ENCODE results near the gene STX18.

STX18 gene

GRCh38 chr4:4502694-4503311, 39.0 kb downstream of the STX18 start:
- TF ChIP-seq, protein P1, sequence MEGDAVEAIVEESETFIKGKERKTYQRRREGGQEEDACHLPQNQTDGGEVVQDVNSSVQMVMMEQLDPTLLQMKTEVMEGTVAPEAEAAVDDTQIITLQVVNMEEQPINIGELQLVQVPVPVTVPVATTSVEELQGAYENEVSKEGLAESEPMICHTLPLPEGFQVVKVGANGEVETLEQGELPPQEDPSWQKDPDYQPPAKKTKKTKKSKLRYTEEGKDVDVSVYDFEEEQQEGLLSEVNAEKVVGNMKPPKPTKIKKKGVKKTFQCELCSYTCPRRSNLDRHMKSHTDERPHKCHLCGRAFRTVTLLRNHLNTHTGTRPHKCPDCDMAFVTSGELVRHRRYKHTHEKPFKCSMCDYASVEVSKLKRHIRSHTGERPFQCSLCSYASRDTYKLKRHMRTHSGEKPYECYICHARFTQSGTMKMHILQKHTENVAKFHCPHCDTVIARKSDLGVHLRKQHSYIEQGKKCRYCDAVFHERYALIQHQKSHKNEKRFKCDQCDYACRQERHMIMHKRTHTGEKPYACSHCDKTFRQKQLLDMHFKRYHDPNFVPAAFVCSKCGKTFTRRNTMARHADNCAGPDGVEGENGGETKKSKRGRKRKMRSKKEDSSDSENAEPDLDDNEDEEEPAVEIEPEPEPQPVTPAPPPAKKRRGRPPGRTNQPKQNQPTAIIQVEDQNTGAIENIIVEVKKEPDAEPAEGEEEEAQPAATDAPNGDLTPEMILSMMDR (IDR thresholded peaks at IDR 0.05; ENCODE audit: low read depth, low read length, missing control alignments), result no peak
- peak overlapping the region; percentile 37; the same call in 1 of the 2 replicates for H3K4me3 ChIP-seq (ENCODE audit: low read depth, low read length)
- DNase-seq (ENCODE audit: low read depth), result no peak

DNA sequence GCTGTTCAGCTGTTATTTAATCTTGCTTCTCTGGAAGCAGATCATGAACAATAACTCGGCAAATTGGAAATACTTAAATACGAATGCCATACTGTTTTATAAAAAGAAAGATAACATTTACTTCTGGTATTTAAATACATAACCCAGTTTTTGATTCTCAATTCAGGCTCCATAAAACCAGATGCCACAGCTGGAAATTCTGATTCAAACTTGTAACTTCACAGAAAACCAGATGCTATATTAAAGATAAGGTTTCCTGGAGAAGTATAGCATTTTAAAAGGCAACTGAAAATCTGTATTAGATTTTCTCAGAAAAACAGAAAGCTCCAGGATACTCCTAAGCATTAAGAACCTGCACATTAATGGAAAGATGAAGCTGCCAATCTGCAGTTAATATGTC, 40.2 kb downstream of the STX18 start:
- TF ChIP-seq, protein P1 (IDR thresholded peaks at IDR 0.05; ENCODE audit: low read depth, low read length, missing control alignments), result no peak
- DNase-seq (ENCODE audit: low read depth), result no peak
- H3K4me3 ChIP-seq (ENCODE audit: low read depth, low read length), result no peak overlapping the region

- no peak for DNase-seq (ENCODE audit: low read depth)
- TF ChIP-seq, protein P1 (IDR thresholded peaks at IDR 0.05; ENCODE audit: low read depth, low read length, missing control alignments), result no peak
Observed at GRCh38 chr4:4499438-4500123, 42.3 kb downstream of the STX18 start.

DNA sequence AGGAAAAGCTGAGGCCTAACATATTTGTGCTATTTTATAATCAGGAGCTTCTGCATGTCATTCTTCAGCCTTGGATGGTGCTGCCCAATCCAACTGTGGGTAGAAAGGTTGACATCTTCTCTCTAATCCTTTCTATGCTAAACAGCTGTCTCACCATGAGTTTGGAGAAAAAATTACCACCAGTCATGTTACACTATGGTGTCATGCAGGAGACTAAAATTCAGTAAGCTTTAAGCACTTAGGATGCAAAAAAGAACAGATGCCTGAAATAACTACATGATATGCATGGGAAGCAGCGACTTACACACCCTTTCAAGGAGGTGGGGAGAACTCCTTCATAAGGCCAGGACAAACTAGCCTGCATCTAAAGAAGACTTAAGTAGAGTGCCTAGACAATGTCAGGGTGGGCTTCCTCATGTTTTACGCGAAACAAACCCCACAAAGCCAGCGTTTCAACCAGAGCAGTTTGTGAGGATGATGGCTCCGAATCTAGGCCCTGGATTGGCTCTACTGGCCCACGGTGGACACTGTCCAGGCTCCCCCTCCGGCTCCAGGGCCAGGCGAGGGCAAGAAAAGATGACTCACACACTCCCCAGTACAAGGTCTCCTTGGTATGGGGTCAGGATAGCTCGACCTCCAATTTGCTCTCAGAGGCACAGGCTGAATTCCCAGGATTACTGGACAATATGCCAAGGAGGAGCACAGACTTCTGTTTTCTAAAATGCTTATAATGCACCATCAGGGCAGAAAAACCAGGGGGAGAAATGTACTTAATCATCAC, 45.1 kb downstream of the STX18 start:
- DNase-seq (ENCODE audit: low read depth), result no peak
- TF ChIP-seq, protein P1 (IDR thresholded peaks at IDR 0.05; ENCODE audit: low read depth, low read length, missing control alignments), result no peak
- H3K4me3 ChIP-seq (ENCODE audit: low read depth, low read length), result no peak overlapping the region

More at GRCh38 chr4:4499438-4500123, 42.3 kb downstream of the STX18 start:
- no peak overlapping the region for H3K4me3 ChIP-seq (ENCODE audit: low read depth, low read length)

DNA sequence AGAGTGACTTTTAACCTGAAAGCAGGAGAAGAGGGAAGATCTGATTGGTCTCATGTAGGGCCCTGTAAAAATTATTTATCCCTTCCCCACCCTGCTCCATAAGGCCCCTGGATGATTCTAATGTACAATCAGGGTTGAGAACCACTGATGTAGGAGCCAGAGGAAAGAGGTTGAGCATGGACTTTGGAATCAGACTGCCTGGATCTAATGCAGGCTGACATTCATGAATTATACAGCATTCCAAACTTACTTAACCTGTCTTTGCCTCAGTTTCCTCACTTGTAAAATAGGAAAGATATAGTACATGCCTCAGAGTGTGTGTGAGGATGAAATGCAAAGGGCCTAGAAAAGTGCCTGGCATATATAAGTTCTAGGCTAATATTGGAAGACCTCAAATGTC, 47.0 kb downstream of the STX18 start:
- DNase-seq (ENCODE audit: low read depth), result no peak

GRCh38 chr4:4492161-4492847, 49.5 kb downstream of the STX18 start:
- TF ChIP-seq, protein P1 (IDR thresholded peaks at IDR 0.05; ENCODE audit: low read depth, low read length, missing control alignments), result no peak
- peak; percentile 33 for DNase-seq (ENCODE audit: low read depth)
- H3K4me3 ChIP-seq (ENCODE audit: low read depth, low read length), result peak overlapping the region; percentile 38

More for the DNA sequence above, 47.0 kb downstream of the STX18 start:
- no peak overlapping the region for H3K4me3 ChIP-seq (ENCODE audit: low read depth, low read length)
- TF ChIP-seq, protein P1 (IDR thresholded peaks at IDR 0.05; ENCODE audit: low read depth, low read length, missing control alignments), result no peak
